ENCODE data around the gene HIP1R.

DNA sequence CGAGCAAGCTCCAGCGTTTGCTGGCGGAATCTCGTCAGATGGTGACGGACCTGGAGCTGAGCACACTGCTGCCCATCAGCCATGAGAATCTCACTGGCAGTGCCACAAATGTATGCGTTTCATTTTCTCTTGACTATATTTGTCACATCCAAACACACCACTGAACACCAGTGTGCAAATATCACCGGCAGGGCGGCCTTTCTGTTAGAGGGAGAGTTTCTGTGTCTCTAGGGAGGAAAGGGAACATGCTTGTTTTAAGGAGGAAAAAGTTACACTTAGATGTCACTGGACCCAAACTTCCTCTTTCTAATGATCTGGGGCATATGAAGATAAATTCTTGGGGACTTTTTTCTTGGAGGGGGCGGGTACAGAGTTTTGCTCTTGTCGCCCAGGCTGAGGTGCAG lies 21.9 kb upstream of the HIP1R start:
- TF ChIP-seq ZNF114 (tag by site-specific recombination; IDR thresholded peaks at IDR 0.05) (no peak), YY1 (tag by site-specific recombination; IDR thresholded peaks at IDR 0.05) (no peak), CTCF (tag by site-specific recombination; IDR thresholded peaks at IDR 0.05) (no peak), ZBTB11 (tag by site-specific recombination; conservative IDR thresholded peaks at IDR 0.05; ENCODE audit: low read depth) (no peak), KLF10 (tag by site-specific recombination; IDR thresholded peaks at IDR 0.05) (no peak)

Measured in HEK293 (cell line).